KOPT-K1 (cell line): ENCODE results near the gene PIK3R5.
"Not testable (repeated sequence)": the region's sequence is repeated elsewhere in the genome, so short reads cannot be mapped to it uniquely, and the experiment has no call there.

ENCODE experiments used
- H3K27ac ChIP-seq: fragments of 200-600 bp; sonication (generic); 2 replicates; pipeline ENCODE4 v1.5.1; 2016; ENCODE audit warnings: antibody characterized with exemption, mild to moderate bottlenecking, low read depth, low read length; ENCODE audit not compliant: poor library complexity, severe bottlenecking
- H3K36me3 ChIP-seq: fragments of 200-600 bp; sonication (generic); 2 replicates; pipeline ENCODE4 v1.5.1; 2017; ENCODE audit warnings: antibody characterized with exemption, mild to moderate bottlenecking, low read length, moderate library complexity; ENCODE audit not compliant: insufficient read depth
- H3K9me3 ChIP-seq: fragments of 200-600 bp; sonication (generic); 2 replicates; pipeline ENCODE4 v1.5.1; 2017; ENCODE audit warnings: antibody characterized with exemption, low read length, mild to moderate bottlenecking; ENCODE audit not compliant: insufficient read depth, poor library complexity, severe bottlenecking

The PIK3R5 gene

GRCh38 chr17:8867361-8867981, 98.0 kb downstream of the PIK3R5 start, which contains the start of gene PIK3R6:
Gene PIK3R6 (minus strand): TSS chr17:8867674. CDS start chr17:8849794, 17,880 bp downstream.
- peak within 1 kb of the TSS; percentile 59 for H3K27ac ChIP-seq
- no peaks in the 10 kb centered on the region for H3K36me3 ChIP-seq
- no peaks in the 10 kb centered on the region for H3K9me3 ChIP-seq

GRCh38 chr17:8865811-8866210, 99.7 kb downstream of the PIK3R5 start:
- H3K36me3 ChIP-seq: no peaks in the 10 kb centered on the region
- H3K9me3 ChIP-seq: no peaks in the 10 kb centered on the region
- peak overlapping the region; percentile 4 for H3K27ac ChIP-seq

- Histone ChIP-seq H3K27ac (peak overlapping the region; percentile 4), H3K9me3 (no peaks in the 10 kb centered on the region), H3K36me3 (no peaks in the 10 kb centered on the region)
Measured at GRCh38 chr17:8865385-8865784, 100.1 kb downstream of the PIK3R5 start.

GRCh38 chr17:8862213-8863056, 103.1 kb downstream of the PIK3R5 start:
- H3K27ac ChIP-seq: peak overlapping the region; percentile 47
- no peaks in the 10 kb centered on the region for H3K9me3 ChIP-seq
- H3K36me3 ChIP-seq: no peaks in the 10 kb centered on the region

GRCh38 chr17:8861495-8862181, 103.9 kb downstream of the PIK3R5 start:
- Histone ChIP-seq H3K36me3 (no peaks in the 10 kb centered on the region), H3K27ac (peak overlapping the region; percentile 47)

GRCh38 chr17:8859804-8860430, 105.6 kb downstream of the PIK3R5 start:
- Histone ChIP-seq H3K36me3 (no peaks in the 10 kb centered on the region), H3K9me3 (no peaks in the 10 kb centered on the region), H3K27ac (peak overlapping the region; percentile 89)

More at GRCh38 chr17:8861495-8862181, 103.9 kb downstream of the PIK3R5 start:
- H3K9me3 ChIP-seq: no peaks in the 10 kb centered on the region

- Histone ChIP-seq H3K9me3 (no peaks in the 10 kb centered on the region), H3K27ac (peak overlapping the region; percentile 89), H3K36me3 (no peaks in the 10 kb centered on the region)
Measured at GRCh38 chr17:8859027-8859803, 106.3 kb downstream of the PIK3R5 start.

- H3K9me3 ChIP-seq: no peaks in the 10 kb centered on the region
- H3K27ac ChIP-seq: peak overlapping the region; percentile 89
Measured at GRCh38 chr17:8857919-8858318, 107.6 kb downstream of the PIK3R5 start.

GRCh38 chr17:8856869-8857575, 108.5 kb downstream of the PIK3R5 start:
- H3K9me3 ChIP-seq: no peaks in the 10 kb centered on the region
- H3K36me3 ChIP-seq: no peaks in the 10 kb centered on the region; the same call in 1 of the 2 replicates
- H3K27ac ChIP-seq: peak overlapping the region; percentile 89

More at GRCh38 chr17:8857919-8858318, 107.6 kb downstream of the PIK3R5 start:
- no peaks in the 10 kb centered on the region for H3K36me3 ChIP-seq

- H3K27ac ChIP-seq: peak overlapping the region; percentile 89
- not testable (repeated sequence) for H3K9me3 ChIP-seq, H3K36me3 ChIP-seq
Measured at GRCh38 chr17:8856205-8856603, 109.3 kb downstream of the PIK3R5 start.

GRCh38 chr17:8855477-8856204, 109.9 kb downstream of the PIK3R5 start:
- no peaks in the 10 kb centered on the region; the same call in 1 of the 2 replicates for H3K36me3 ChIP-seq
- no peaks in the 10 kb centered on the region for H3K9me3 ChIP-seq
- peak overlapping the region; percentile 89 for H3K27ac ChIP-seq

GRCh38 chr17:8851600-8851999, 113.9 kb downstream of the PIK3R5 start:
- Histone ChIP-seq H3K27ac (no peak overlapping the region), H3K36me3 (peaks cover 30% of the 10 kb centered on the region), H3K9me3 (no peaks in the 10 kb centered on the region)

GRCh38 chr17:8849311-8850041, 116.0 kb downstream of the PIK3R5 start:
- H3K9me3 ChIP-seq: no peaks in the 10 kb centered on the region
- H3K36me3 ChIP-seq: peaks cover 44% of the 10 kb centered on the region
- no peak overlapping the region for H3K27ac ChIP-seq
